Measurements from ENCODE around the gene CLDN19. TPM values are rescaled to one million over a fixed set of nuclear protein-coding genes. Genes with fewer than 3 reads are reported as not detected.
A peak's percentile ranks its signal among the peaks of the same experiment; 100 is the strongest.

Gene CLDN19
- total and polyA plus RNA-seq, 2 donors (not counting 1 experiment from before 2014, with no cell fraction given) = 0.03 TPM; not detected in 1

DNA sequence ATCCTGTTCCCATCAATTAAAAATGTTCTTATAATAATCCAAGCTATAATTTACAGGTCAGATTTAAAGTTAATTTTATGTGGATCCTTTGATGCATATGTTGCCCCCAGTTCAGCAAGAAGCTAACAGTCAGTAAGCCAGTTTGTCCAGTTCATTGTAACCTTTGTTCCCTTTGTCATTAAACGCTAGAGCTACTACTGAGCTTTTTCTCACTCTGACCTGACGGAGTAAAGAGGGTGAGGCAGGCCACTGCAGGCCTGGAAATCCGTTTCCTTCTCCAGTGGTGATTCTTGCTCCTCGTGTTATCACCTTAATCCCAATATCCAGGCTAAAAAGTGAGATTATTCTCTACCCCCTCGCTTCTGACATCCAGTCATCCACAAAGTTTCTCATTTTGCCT is 47.6 kb downstream of the CLDN19 start:
- Mint-ChIP-seq H3K27ac (no peak overlapping the region), H3K4me1 (peaks cover 60% of the 10 kb centered on the region), H3K9me3 (ENCODE audit: insufficient read depth) (no peaks in the 10 kb centered on the region), H3K4me3 (no peak overlapping the region), H3K27me3 (no peaks in the 10 kb centered on the region)
- Histone ChIP-seq H3K27me3 (replicated peaks in 1 of 4; ENCODE audit: control extremely low read depth in 1 of 4, control insufficient read depth in 3 of 4, insufficient read depth in 4 of 4, low read length in 3 of 4) (no peaks in the 10 kb centered on the region), H3K27ac (ENCODE audit: low read length in 2 of 2) (no peak overlapping the region), H3K4me2 (replicated peaks; ENCODE audit: low read depth, low read length, poor library complexity, severe bottlenecking) (no peak overlapping the region), H3K9ac (ENCODE audit: low read length) (no peak overlapping the region), H3K36me3 (replicated peaks in 1 of 2; ENCODE audit: control extremely low read depth in 1 of 2, control insufficient read depth in 1 of 2, extremely low read depth in 1 of 2, insufficient read depth in 2 of 2, low read length in 1 of 2) (peaks cover 9 to 58% of the 10 kb centered on the region in 2 experiments), H3K4me1 (ENCODE audit: control insufficient read depth in 2 of 2, insufficient read depth in 2 of 2, low read length in 2 of 2) (peaks cover 41 to 46% of the 10 kb centered on the region in 2 donors), H3K79me2 (ENCODE audit: control insufficient read depth, insufficient read depth, low read length) (peaks cover 93% of the 10 kb centered on the region), H4K20me1 (ENCODE audit: control insufficient read depth, insufficient read depth, low read length, poor library complexity, severe bottlenecking) (peaks cover 97% of the 10 kb centered on the region), H2AFZ (ENCODE audit: insufficient read depth, low read depth, low read length, poor library complexity, severe bottlenecking) (no peak overlapping the region), H3K9me3 (ENCODE audit: control extremely low read depth in 1 of 3, control insufficient read depth in 2 of 3, insufficient read depth in 1 of 3, low read length in 2 of 3) (no peaks in the 10 kb centered on the region), H3K4me3 (ENCODE audit: control extremely low read depth in 1 of 5, extremely low read depth in 1 of 5, insufficient read depth in 1 of 5, low read depth in 2 of 5, low read length in 4 of 5) (no peak overlapping the region)
- TF ChIP-seq, protein P1, sequence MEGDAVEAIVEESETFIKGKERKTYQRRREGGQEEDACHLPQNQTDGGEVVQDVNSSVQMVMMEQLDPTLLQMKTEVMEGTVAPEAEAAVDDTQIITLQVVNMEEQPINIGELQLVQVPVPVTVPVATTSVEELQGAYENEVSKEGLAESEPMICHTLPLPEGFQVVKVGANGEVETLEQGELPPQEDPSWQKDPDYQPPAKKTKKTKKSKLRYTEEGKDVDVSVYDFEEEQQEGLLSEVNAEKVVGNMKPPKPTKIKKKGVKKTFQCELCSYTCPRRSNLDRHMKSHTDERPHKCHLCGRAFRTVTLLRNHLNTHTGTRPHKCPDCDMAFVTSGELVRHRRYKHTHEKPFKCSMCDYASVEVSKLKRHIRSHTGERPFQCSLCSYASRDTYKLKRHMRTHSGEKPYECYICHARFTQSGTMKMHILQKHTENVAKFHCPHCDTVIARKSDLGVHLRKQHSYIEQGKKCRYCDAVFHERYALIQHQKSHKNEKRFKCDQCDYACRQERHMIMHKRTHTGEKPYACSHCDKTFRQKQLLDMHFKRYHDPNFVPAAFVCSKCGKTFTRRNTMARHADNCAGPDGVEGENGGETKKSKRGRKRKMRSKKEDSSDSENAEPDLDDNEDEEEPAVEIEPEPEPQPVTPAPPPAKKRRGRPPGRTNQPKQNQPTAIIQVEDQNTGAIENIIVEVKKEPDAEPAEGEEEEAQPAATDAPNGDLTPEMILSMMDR (IDR thresholded peaks at IDR 0.05) = no peak
- TF ChIP-seq EZH2 (IDR thresholded peaks at IDR 0.05; ENCODE audit: borderline replicate concordance, insufficient read depth, low read depth, low read length, poor library complexity, severe bottlenecking) = no peak
- intact Hi-C loops (cut with micrococcal nuclease) = no loop called here
- DNase-seq (no peak), ATAC-seq (ENCODE audit: low read depth) (no peak)
- 81% methylated on average over 4 of the region's 5 CpGs for whole genome bisulfite sequencing (ENCODE audit: insufficient coverage)
- POLR2A ChIA-PET = no interaction called here
- CTCF ChIA-PET = interaction anchor here (0.6 to 1.4 kb wide), 2 partner anchors 10 to 17 kb away, joined by 3 to 4 read pairs; partner anchors contain the start of gene YBX1

DNA sequence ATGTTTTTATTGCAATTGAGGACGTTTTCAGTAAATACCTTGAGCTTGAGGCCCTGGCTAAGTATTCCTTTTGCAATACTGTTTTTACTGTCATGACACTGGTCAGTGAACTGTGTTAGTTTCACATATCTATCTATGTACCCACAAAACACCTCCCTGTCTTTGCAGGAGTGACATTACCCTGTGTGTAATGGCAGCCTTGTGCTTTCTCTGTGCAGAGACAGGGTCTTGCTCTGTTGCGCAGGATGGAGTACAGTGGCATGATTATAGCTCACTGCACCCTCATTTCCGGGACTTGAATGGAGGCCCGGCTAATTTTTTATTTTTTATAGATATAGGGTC is 48.9 kb downstream of the CLDN19 start:
- WGBS (ENCODE audit: insufficient coverage) = no CpG with 5 or more reads among the region's 4 CpGs
- Histone ChIP-seq H3K27ac (ENCODE audit: low read length in 2 of 2) (no peak overlapping the region), H3K36me3 (replicated peaks in 1 of 2; ENCODE audit: control extremely low read depth in 1 of 2, control insufficient read depth in 1 of 2, extremely low read depth in 1 of 2, insufficient read depth in 2 of 2, low read length in 1 of 2) (peaks cover 9 to 55% of the 10 kb centered on the region in 2 experiments), H3K79me2 (ENCODE audit: control insufficient read depth, insufficient read depth, low read length) (peaks cover 100% of the 10 kb centered on the region), H3K27me3 (replicated peaks in 1 of 4; ENCODE audit: control extremely low read depth in 1 of 4, control insufficient read depth in 3 of 4, insufficient read depth in 4 of 4, low read length in 3 of 4) (no peaks in the 10 kb centered on the region), H3K9me3 (ENCODE audit: control extremely low read depth in 1 of 3, control insufficient read depth in 2 of 3, insufficient read depth in 1 of 3, low read length in 2 of 3) (no peaks in the 10 kb centered on the region), H3K4me2 (replicated peaks; ENCODE audit: low read depth, low read length, poor library complexity, severe bottlenecking) (peak overlapping the region; percentile 11), H3K4me1 (ENCODE audit: control insufficient read depth in 2 of 2, insufficient read depth in 2 of 2, low read length in 2 of 2) (peaks cover 54% of the 10 kb centered on the region in 2 donors), H4K20me1 (ENCODE audit: control insufficient read depth, insufficient read depth, low read length, poor library complexity, severe bottlenecking) (peaks cover 99% of the 10 kb centered on the region), H3K9ac (ENCODE audit: low read length) (no peak overlapping the region), H3K4me3 (ENCODE audit: control extremely low read depth in 1 of 5, extremely low read depth in 1 of 5, insufficient read depth in 1 of 5, low read depth in 2 of 5, low read length in 4 of 5) (no peak overlapping the region), H2AFZ (ENCODE audit: insufficient read depth, low read depth, low read length, poor library complexity, severe bottlenecking) (no peak overlapping the region)
- Mint-ChIP-seq H3K27me3 (no peaks in the 10 kb centered on the region), H3K4me3 (peak overlapping the region; percentile 4), H3K27ac (peak overlapping the region; percentile 28), H3K9me3 (ENCODE audit: insufficient read depth) (no peaks in the 10 kb centered on the region), H3K4me1 (peaks cover 72% of the 10 kb centered on the region)
- no peak for DNase-seq
- ChIA-PET CTCF (interaction anchor here (0.7 to 1.5 kb wide), 4 partner anchors 9 to 113 kb away, joined by 3 to 4 read pairs (median 3); partner anchors contain the start of genes C1orf50 and YBX1), POLR2A (no interaction called here)
- no peak for ATAC-seq (ENCODE audit: low read depth)
- TF ChIP-seq, protein P1 (IDR thresholded peaks at IDR 0.05) = peak; percentile 1
- no peak for TF ChIP-seq EZH2 (IDR thresholded peaks at IDR 0.05; ENCODE audit: borderline replicate concordance, insufficient read depth, low read depth, low read length, poor library complexity, severe bottlenecking)
- intact Hi-C loops (cut with micrococcal nuclease) = loop anchor here (2.0 kb wide), 1 partner anchor 112 kb away; no protein-coding TSS in a partner anchor

Data from B cell (primary cell).